Retinal pigment epithelial cell (primary cell): ENCODE results near the gene LIN7B.
A peak's percentile ranks its signal among the peaks of the same experiment; 100 is the strongest.

Experiments used
- DNase-seq: peaks from one replicate; pipeline ENCODE4 v3.0.0-alpha.2; 2010; ENCODE audit warnings: low read depth
- H3K4me3 ChIP-seq: 2 replicates; pipeline ENCODE4 v1.5.1; 2011; ENCODE audit warnings: mild to moderate bottlenecking, low read length, control low read depth, moderate library complexity
- CTCF ChIP-seq: conservative IDR thresholded peaks from 2 replicates; pipeline ENCODE4 v1.5.1; 2011; ENCODE audit warnings: low read depth, low read length, control low read depth, inconsistent platforms

Gene LIN7B

GRCh38 chr19:49106648-49107135, 7.5 kb upstream of the LIN7B start:
- peak; percentile 97 for TF ChIP-seq CTCF
- no peak overlapping the region for H3K4me3 ChIP-seq
- DNase-seq, result peak; percentile 11

GRCh38 chr19:49107625-49108459, 6.3 kb upstream of the LIN7B start:
- TF ChIP-seq CTCF, result no peak
- H3K4me3 ChIP-seq, result no peak overlapping the region
- DNase-seq, result no peak

- H3K4me3 ChIP-seq, result no peak overlapping the region
- TF ChIP-seq CTCF, result no peak
- DNase-seq, result no peak
Measured at GRCh38 chr19:49109051-49109450, 5.1 kb upstream of the LIN7B start.

GRCh38 chr19:49109569-49110233, 4.5 kb upstream of the LIN7B start:
- H3K4me3 ChIP-seq, result no peak overlapping the region
- DNase-seq, result no peak
- TF ChIP-seq CTCF, result no peak

- H3K4me3 ChIP-seq, result no peak overlapping the region
- TF ChIP-seq CTCF, result no peak
- no peak for DNase-seq
Measured at GRCh38 chr19:49110567-49110966, 3.6 kb upstream of the LIN7B start.

- no peak overlapping the region for H3K4me3 ChIP-seq
- TF ChIP-seq CTCF, result no peak
- no peak for DNase-seq
Measured at GRCh38 chr19:49111218-49111998, 2.8 kb upstream of the LIN7B start.
